HepG2 (cell line): ENCODE results near the gene TK1. TPM values are rescaled to one million over a fixed set of nuclear protein-coding genes. Genes with fewer than 3 reads are reported as not detected.
A peak's percentile ranks its signal among the peaks of the same experiment; 100 is the strongest.

Experiments used
- KDM6A ChIP-seq: IDR thresholded peaks from 2 replicates; pipeline ENCODE4 v1.6.1; 2016; ENCODE audit warnings: low read depth
- KLF6 ChIP-seq: IDR thresholded peaks from 2 replicates; pipeline ENCODE4 v1.8.0; 2016; ENCODE audit warnings: missing biosample characterization, missing genetic modification reagents
- MATR3 ChIP-seq: sonication (generic); formaldehyde crosslinking; IDR thresholded peaks from 2 replicates; pipeline ENCODE4 v1.4.0; 2020; ENCODE audit warnings: missing genetic modification reagents
- MIER3 ChIP-seq: IDR thresholded peaks from 2 replicates; pipeline ENCODE4 v1.6.1; 2016; ENCODE audit warnings: missing compliant biosample characterization, borderline replicate concordance
- MTA3 ChIP-seq: sonication (generic); formaldehyde crosslinking; IDR thresholded peaks from 2 replicates; pipeline ENCODE4 v1.4.0; 2020; ENCODE audit warnings: missing genetic modification reagents
- NBN ChIP-seq: fragments of 450-650 bp; conservative IDR thresholded peaks from 2 replicates; pipeline ENCODE4 v1.6.1; 2017
- NR3C1 ChIP-seq: sonication (generic); formaldehyde crosslinking; IDR thresholded peaks from 2 replicates; pipeline ENCODE4 v1.4.0; 2020; ENCODE audit warnings: missing genetic modification reagents
- POLR2AphosphoS2 ChIP-seq: IDR thresholded peaks from 2 replicates; pipeline ENCODE4 v1.6.1; 2011; ENCODE audit warnings: low read depth, low read length, improper control_type of control experiment
- RBFOX2 ChIP-seq: fragments of 200-400 bp; formaldehyde crosslinking; IDR thresholded peaks from 2 replicates; pipeline ENCODE4 v1.6.1; 2017; ENCODE audit warnings: low read depth, mild to moderate bottlenecking, low read length
- SMC3 ChIP-seq: IDR thresholded peaks from 2 replicates; pipeline ENCODE4 v1.6.1; 2011; ENCODE audit warnings: low read length, improper control_type of control experiment
- TBP ChIP-seq: sonication (generic); formaldehyde crosslinking; IDR thresholded peaks from 2 replicates; pipeline ENCODE4 v1.5.0; 2020; ENCODE audit warnings: missing genetic modification reagents
- YEATS4 ChIP-seq: sonication (generic); formaldehyde crosslinking; IDR thresholded peaks from 2 replicates; pipeline ENCODE4 v1.4.0; 2020; ENCODE audit warnings: missing genetic modification reagents, borderline replicate concordance
- ZBTB1 ChIP-seq: sonication (generic); formaldehyde crosslinking; IDR thresholded peaks from 2 replicates; pipeline ENCODE4 v1.4.0; 2020; ENCODE audit warnings: missing genetic modification reagents, borderline replicate concordance
- ZBTB38 ChIP-seq: sonication (generic); formaldehyde crosslinking; IDR thresholded peaks from 2 replicates; pipeline ENCODE4 v1.5.1; 2020; ENCODE audit warnings: mild to moderate bottlenecking, missing genetic modification reagents
- ZFX ChIP-seq: sonication (generic); formaldehyde crosslinking; IDR thresholded peaks from 2 replicates; pipeline ENCODE4 v1.4.0; 2020; ENCODE audit warnings: mild to moderate bottlenecking, low read depth, missing genetic modification reagents, moderate library complexity
- ZFY ChIP-seq: sonication (generic); formaldehyde crosslinking; IDR thresholded peaks from 2 replicates; pipeline ENCODE4 v1.4.0; 2020; ENCODE audit warnings: missing genetic modification reagents
- ZNF24 ChIP-seq: fragments of 450-650 bp; IDR thresholded peaks from 2 replicates; pipeline ENCODE4 v1.6.1; 2017; ENCODE audit warnings: antibody characterized with exemption, mild to moderate bottlenecking
- ZNF543 ChIP-seq: sonication (generic); formaldehyde crosslinking; IDR thresholded peaks from 2 replicates; pipeline ENCODE4 v1.4.0; 2020; ENCODE audit warnings: mild to moderate bottlenecking, missing genetic modification reagents
- ZNF550 ChIP-seq: sonication (generic); formaldehyde crosslinking; IDR thresholded peaks from 2 replicates; pipeline ENCODE4 v1.4.0; 2020; ENCODE audit warnings: mild to moderate bottlenecking, missing genetic modification reagents, borderline replicate concordance
- ZSCAN21 ChIP-seq: sonication (generic); formaldehyde crosslinking; IDR thresholded peaks from 2 replicates; pipeline ENCODE4 v1.8.0; 2022; ENCODE audit warnings: mild to moderate bottlenecking, missing genetic modification reagents, moderate library complexity, borderline replicate concordance
- polyA plus RNA-seq, 8 experiments: library from polyadenylated mRNA; depleted of rRNA in 3 of 8; stranded (reverse) in 7 of 8; unstranded in 1 of 8; fragments of >200 nt; fragmentation: Illumina TruSeq in 4 of 8; extraction: Trizol in 4 of 8; gene quantifications; 2 replicates each; pipeline versions ENCODE4 v1.2.1 to v1.2.3, GENCODE V29; 2011 to 2016; ENCODE audit warnings: low read depth in 4 of 8, missing spikeins in 1 of 8, mixed read lengths in 1 of 8; ENCODE audit not compliant: insufficient read depth in 1 of 8
- total RNA-seq, 5 experiments: library from RNA; depleted of rRNA; stranded (reverse); fragments of >200 nt; fragmentation: Illumina TruSeq; extraction: Trizol; gene quantifications; 2 replicates each; pipeline ENCODE4 v1.2.3, GENCODE V29; 2016; ENCODE audit warnings: low read depth in 1 of 5
- TF ChIP-seq, protein P1 (sequence below): sonication (generic); formaldehyde crosslinking; IDR thresholded peaks from 2 replicates; pipeline ENCODE4 v1.8.0; 2023; ENCODE audit warnings: mild to moderate bottlenecking, missing genetic modification reagents
- TF ChIP-seq, protein P2 (sequence below): IDR thresholded peaks from 2 replicates; pipeline ENCODE4 v1.6.1; 2016; ENCODE audit warnings: missing biosample characterization, missing genetic modification reagents, low read depth
- TF ChIP-seq, protein P3 (sequence below): sonication (generic); formaldehyde crosslinking; IDR thresholded peaks from 2 replicates; pipeline ENCODE4 v1.4.0; 2020; ENCODE audit warnings: missing genetic modification reagents, borderline replicate concordance
- TF ChIP-seq, protein P4 (sequence below): sonication (generic); formaldehyde crosslinking; IDR thresholded peaks from 2 replicates; pipeline ENCODE4 v1.4.0; 2020; ENCODE audit warnings: mild to moderate bottlenecking, missing genetic modification reagents, borderline replicate concordance

Gene TK1
- total and polyA plus RNA-seq, 2 of the 13 experiments (the other 11 are each of a cell fraction or from before 2014, with no cell fraction given), result 45.0 to 96.0 TPM

- TF ChIP-seq ZFY (CRISPR knock-in tag), result peak; percentile 25; the same call in 1 of the 2 replicates
- TF ChIP-seq ZFX, result peak; percentile 71
- TF ChIP-seq MATR3, result no peak
- TF ChIP-seq SMC3, result peak; percentile 71
- TF ChIP-seq ZBTB38, result no peak; the same call in none of the 2 replicates
- 0 out of 2 replicates have a peak, but pooled peaks have one; percentile 20 for TF ChIP-seq ZSCAN21
- no peak for TF ChIP-seq KDM6A (CRISPR knock-in tag)
- TF ChIP-seq KLF6 (CRISPR knock-in tag), result no peak
- TF ChIP-seq, protein P1, sequence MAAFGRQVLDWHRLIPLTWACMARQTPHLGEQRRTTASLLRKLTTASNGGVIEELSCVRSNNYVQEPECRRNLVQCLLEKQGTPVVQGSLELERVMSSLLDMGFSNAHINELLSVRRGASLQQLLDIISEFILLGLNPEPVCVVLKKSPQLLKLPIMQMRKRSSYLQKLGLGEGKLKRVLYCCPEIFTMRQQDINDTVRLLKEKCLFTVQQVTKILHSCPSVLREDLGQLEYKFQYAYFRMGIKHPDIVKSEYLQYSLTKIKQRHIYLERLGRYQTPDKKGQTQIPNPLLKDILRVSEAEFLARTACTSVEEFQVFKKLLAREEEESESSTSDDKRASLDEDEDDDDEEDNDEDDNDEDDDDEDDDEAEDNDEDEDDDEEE (CRISPR knock-in tag), result peak; percentile 19; the same call in 1 of the 2 replicates
- TF ChIP-seq, protein P2, sequence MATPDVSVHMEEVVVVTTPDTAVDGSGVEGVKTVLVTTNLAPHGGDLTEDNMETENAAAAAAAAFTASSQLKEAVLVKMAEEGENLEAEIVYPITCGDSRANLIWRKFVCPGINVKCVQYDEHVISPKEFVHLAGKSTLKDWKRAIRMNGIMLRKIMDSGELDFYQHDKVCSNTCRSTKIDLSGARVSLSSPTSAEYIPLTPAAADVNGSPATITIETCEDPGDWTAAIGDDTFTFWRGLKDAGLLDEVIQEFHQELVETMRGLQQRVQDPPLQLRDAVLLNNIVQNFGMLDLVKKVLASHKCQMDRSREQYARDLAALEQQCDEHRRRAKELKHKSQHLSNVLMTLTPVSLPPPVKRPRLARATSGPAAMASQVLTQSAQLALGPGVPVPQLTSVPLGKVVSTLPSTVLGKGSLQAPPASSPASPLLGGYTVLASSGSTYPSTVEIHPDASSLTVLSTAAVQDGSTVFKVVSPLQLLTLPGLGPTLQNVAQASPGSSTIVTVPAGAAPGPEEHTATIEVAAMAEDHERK (CRISPR knock-in tag), result no peak
- TF ChIP-seq MIER3 (CRISPR knock-in tag), result peak; percentile 60; the same call in 1 of the 2 replicates
- TF ChIP-seq POLR2AphosphoS2, result no peak
- TF ChIP-seq, protein P3, sequence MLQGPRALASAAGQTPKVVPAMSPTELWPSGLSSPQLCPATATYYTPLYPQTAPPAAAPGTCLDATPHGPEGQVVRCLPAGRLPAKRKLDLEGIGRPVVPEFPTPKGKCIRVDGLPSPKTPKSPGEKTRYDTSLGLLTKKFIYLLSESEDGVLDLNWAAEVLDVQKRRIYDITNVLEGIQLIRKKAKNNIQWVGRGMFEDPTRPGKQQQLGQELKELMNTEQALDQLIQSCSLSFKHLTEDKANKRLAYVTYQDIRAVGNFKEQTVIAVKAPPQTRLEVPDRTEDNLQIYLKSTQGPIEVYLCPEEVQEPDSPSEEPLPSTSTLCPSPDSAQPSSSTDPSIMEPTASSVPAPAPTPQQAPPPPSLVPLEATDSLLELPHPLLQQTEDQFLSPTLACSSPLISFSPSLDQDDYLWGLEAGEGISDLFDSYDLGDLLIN (CRISPR knock-in tag), result no peak
- no peak for TF ChIP-seq ZNF550 (CRISPR knock-in tag)
- TF ChIP-seq, protein P4, sequence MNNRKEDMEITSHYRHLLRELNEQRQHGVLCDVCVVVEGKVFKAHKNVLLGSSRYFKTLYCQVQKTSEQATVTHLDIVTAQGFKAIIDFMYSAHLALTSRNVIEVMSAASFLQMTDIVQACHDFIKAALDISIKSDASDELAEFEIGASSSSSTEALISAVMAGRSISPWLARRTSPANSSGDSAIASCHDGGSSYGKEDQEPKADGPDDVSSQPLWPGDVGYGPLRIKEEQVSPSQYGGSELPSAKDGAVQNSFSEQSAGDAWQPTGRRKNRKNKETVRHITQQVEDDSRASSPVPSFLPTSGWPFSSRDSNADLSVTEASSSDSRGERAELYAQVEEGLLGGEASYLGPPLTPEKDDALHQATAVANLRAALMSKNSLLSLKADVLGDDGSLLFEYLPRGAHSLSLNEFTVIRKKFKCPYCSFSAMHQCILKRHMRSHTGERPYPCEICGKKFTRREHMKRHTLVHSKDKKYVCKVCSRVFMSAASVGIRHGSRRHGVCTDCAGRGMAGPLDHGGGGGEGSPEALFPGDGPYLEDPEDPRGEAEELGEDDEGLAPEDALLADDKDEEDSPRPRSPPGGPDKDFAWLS (CRISPR knock-in tag), result no peak
- no peak for TF ChIP-seq ZNF543 (CRISPR knock-in tag)
- TF ChIP-seq RBFOX2, result no peak
- no peak for TF ChIP-seq MTA3
- TF ChIP-seq ZNF24, result peak; percentile 71; the same call in 1 of the 2 replicates
- TF ChIP-seq ZBTB1 (CRISPR knock-in tag), result no peak
- 0 out of 2 replicates have a peak, but pooled peaks have one; percentile 41 for TF ChIP-seq TBP (CRISPR knock-in tag)
- no peak for TF ChIP-seq NBN
- no peak for TF ChIP-seq NR3C1 (CRISPR knock-in tag)
- TF ChIP-seq YEATS4 (CRISPR knock-in tag), result no peak
Measured at GRCh38 chr17:78133971-78134898, 52.6 kb downstream of the TK1 start (continued).
